ENCODE results near the gene PINK1. TPM values are rescaled to one million over a fixed set of nuclear protein-coding genes. Genes with fewer than 3 reads are reported as not detected.

The PINK1 gene
- polyA plus RNA-seq, 1 donor from 2014 or later: 73.4 TPM

GRCh38 chr1:20626098-20626427 lies 7.2 kb upstream of the PINK1 start:
- H3K9me3 ChIP-seq (ENCODE audit: low read length): no peaks in the 10 kb centered on the region
- no peaks in the 10 kb centered on the region for H3K36me3 ChIP-seq (ENCODE audit: insufficient read depth, low read length)
- H3K4me2 ChIP-seq (ENCODE audit: low read length): no peak overlapping the region
- no peaks in the 10 kb centered on the region for H3K79me2 ChIP-seq (replicated peaks; ENCODE audit: insufficient read depth, low read length)
- TF ChIP-seq POLR2AphosphoS5 (IDR thresholded peaks at IDR 0.05) (no peak), EP300 (conservative IDR thresholded peaks at IDR 0.05; ENCODE audit: poor library complexity, severe bottlenecking) (no peak), REST (IDR thresholded peaks at IDR 0.05; ENCODE audit: borderline replicate concordance) (no peak), EZH2 (IDR thresholded peaks at IDR 0.05; ENCODE audit: borderline replicate concordance, insufficient read depth, low read length, poor library complexity, severe bottlenecking) (no peak), RAD21 (conservative IDR thresholded peaks at IDR 0.05) (no peak), CTCF (IDR thresholded peaks at IDR 0.05; ENCODE audit: poor library complexity, severe bottlenecking) (no peak), MXI1 (conservative IDR thresholded peaks at IDR 0.05; ENCODE audit: poor library complexity, severe bottlenecking) (no peak), TAF1 (IDR thresholded peaks at IDR 0.05; ENCODE audit: low read depth) (no peak), SMC3 (conservative IDR thresholded peaks at IDR 0.05; ENCODE audit: poor library complexity) (no peak)
- H3K27ac ChIP-seq (ENCODE audit: low read length): no peak overlapping the region
- no peaks in the 10 kb centered on the region for H3K27me3 ChIP-seq (ENCODE audit: insufficient read depth, low read depth, low read length)
- H2AFZ ChIP-seq (ENCODE audit: low read depth, low read length): no peak overlapping the region
- no peaks in the 10 kb centered on the region for H3F3A ChIP-seq (ENCODE audit: insufficient read depth, low read length, poor library complexity, severe bottlenecking)
- no peaks in the 10 kb centered on the region for H3K9me2 ChIP-seq (ENCODE audit: insufficient read depth, low read length)
- no peak overlapping the region for H3K4me3 ChIP-seq (ENCODE audit: low read length)
- no peaks in the 10 kb centered on the region for H4K20me1 ChIP-seq (ENCODE audit: insufficient read depth)
- H3K9ac ChIP-seq (ENCODE audit: low read length): no peak overlapping the region

- H3K27ac ChIP-seq (ENCODE audit: low read length): no peak overlapping the region
- H3K9me2 ChIP-seq (ENCODE audit: insufficient read depth, low read length): no peaks in the 10 kb centered on the region
- TF ChIP-seq REST (IDR thresholded peaks at IDR 0.05; ENCODE audit: borderline replicate concordance): no peak
- no peak for TF ChIP-seq EP300 (conservative IDR thresholded peaks at IDR 0.05; ENCODE audit: poor library complexity, severe bottlenecking)
- TF ChIP-seq CTCF (IDR thresholded peaks at IDR 0.05; ENCODE audit: poor library complexity, severe bottlenecking): no peak
- no peak for TF ChIP-seq EZH2 (IDR thresholded peaks at IDR 0.05; ENCODE audit: borderline replicate concordance, insufficient read depth, low read length, poor library complexity, severe bottlenecking)
- TF ChIP-seq MXI1 (conservative IDR thresholded peaks at IDR 0.05; ENCODE audit: poor library complexity, severe bottlenecking): no peak
- no peak for TF ChIP-seq POLR2AphosphoS5 (IDR thresholded peaks at IDR 0.05)
- no peak for TF ChIP-seq RAD21 (conservative IDR thresholded peaks at IDR 0.05)
- no peak for TF ChIP-seq TAF1 (IDR thresholded peaks at IDR 0.05; ENCODE audit: low read depth)
- H2AFZ ChIP-seq (ENCODE audit: low read depth, low read length): no peak overlapping the region
- H3K4me3 ChIP-seq (ENCODE audit: low read length): no peak overlapping the region
- no peaks in the 10 kb centered on the region for H3K27me3 ChIP-seq (ENCODE audit: insufficient read depth, low read depth, low read length)
- no peaks in the 10 kb centered on the region for H3K36me3 ChIP-seq (ENCODE audit: insufficient read depth, low read length)
- no peaks in the 10 kb centered on the region for H3K9me3 ChIP-seq (ENCODE audit: low read length)
- no peaks in the 10 kb centered on the region for H4K20me1 ChIP-seq (ENCODE audit: insufficient read depth)
- H3K79me2 ChIP-seq (replicated peaks; ENCODE audit: insufficient read depth, low read length): no peaks in the 10 kb centered on the region
- H3K4me2 ChIP-seq (ENCODE audit: low read length): no peak overlapping the region
- no peak overlapping the region for H3K9ac ChIP-seq (ENCODE audit: low read length)
- H3F3A ChIP-seq (ENCODE audit: insufficient read depth, low read length, poor library complexity, severe bottlenecking): no peaks in the 10 kb centered on the region
These were observed 6.7 kb upstream of the PINK1 start for GRCh38 chr1:20626524-20626923.

All from neural cell (in vitro differentiated cells).